HG03159 (cell line): ENCODE results near the gene VAV3.

Source experiments
- ATAC-seq: cut with Tn5 transposase; IDR thresholded peaks from one replicate; pipeline ENCODE4 v1.9.1; 2021; ENCODE audit warnings: mild to moderate bottlenecking, moderate library complexity; ENCODE audit not compliant: unreplicated experiment

The VAV3 gene

GRCh38 chr1:107597290-107597689, 367.7 kb downstream of the VAV3 start:
- no peak for ATAC-seq

- no peak for ATAC-seq
These were observed 370.4 kb downstream of the VAV3 start for GRCh38 chr1:107594536-107594935.

DNA sequence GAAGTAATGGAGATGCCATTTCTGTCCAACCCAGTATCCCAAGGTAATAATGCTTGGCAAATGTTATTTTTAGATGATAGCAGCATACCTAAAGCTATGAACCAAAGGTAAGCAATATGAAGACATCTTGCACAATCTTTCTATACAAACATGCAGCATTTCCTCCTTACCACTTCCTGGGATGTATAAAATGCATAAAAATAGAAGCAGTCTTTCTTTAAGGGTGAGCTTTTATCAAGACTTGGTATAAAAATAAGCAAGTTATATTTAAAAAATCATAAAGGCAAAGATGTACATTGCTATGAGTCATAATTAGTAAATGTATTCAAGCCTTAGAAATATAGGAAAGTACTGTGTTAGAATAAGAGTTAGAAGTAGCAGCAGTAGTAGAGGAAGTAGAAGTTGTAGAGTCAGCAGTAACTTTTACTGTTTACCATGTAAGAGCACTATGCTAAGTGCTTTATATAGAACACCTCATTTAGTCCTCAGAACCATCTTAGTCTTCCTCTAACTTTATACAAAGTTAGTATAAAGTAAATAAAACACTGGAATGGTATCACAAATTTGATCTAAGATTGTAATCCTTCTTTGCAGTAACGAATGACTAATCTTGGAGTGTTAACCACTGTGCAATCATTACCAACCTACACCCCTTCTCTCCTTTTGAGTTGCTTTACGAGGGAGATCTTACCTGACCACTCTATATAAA, 371.3 kb downstream of the VAV3 start:
- no peak for ATAC-seq

DNA sequence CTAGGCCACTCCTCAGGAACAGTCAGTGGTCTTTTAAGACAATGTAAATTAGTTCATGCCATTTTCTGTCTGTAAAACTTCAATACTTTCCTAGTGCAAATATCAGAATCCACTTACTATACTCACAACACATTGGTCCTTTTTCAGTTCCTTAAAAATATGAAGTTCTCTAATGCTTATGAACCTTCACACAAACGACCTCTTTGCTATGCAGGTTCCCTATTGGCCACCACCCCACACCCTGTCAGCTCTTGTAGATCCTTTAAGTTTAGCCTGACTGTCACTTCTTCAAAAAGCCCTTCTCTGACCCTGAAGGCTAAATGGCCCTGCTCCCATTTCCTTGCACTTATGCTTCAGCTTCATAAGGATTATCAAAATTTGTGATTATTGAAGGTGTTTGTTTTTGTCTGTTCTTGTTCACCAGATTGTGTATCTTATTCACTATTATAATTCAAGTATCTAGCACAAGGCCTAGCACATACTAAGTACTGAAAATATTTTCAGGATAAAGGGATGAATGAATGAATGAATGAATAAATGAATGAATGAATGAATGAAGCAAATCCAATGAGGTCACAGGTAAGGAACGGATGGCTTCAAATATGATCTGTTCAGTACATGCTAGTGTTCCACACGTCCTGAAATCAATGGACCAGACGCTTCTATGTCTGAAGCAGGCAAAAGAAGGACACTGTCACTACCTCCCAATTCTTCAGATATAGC, 373.9 kb downstream of the VAV3 start:
- ATAC-seq, result peak; percentile 92

DNA sequence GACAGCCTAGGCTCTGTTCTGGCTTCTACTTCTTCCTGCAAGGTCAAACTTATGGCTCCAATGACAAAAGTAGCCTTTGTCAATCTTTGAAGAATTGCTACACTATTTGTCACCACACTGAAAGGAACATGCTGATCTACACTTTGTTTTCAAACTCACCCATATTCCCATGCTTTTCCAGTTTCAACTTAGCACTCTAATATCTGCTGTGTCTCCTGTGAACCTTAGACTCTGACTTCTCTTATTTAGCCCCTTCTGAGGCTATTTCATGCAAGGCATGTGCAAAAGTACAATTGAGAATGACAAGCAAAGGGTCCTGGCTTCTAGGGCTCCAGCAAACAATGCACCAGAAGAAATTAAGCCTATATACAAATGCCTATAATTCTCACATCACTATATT, 374.9 kb downstream of the VAV3 start:
- ATAC-seq, result no peak

DNA sequence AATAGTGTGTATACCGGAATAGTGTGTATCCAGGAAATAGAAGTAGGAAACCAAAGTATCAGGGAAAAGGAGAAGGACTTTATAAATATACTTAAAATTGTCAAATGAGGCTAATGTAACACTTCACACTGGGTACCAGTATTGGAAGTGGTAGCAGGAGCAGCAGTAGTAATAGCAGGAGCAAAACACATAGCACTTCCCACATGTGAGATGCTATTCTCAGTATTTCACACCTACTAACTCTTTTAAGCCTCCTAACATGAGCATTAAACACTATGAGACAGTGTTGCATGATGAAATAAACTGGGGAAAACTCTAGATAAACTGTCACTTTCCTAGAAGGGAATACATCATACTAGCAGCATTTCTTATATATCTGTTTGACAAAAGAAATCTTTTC, 376.7 kb downstream of the VAV3 start:
- no peak for ATAC-seq

DNA sequence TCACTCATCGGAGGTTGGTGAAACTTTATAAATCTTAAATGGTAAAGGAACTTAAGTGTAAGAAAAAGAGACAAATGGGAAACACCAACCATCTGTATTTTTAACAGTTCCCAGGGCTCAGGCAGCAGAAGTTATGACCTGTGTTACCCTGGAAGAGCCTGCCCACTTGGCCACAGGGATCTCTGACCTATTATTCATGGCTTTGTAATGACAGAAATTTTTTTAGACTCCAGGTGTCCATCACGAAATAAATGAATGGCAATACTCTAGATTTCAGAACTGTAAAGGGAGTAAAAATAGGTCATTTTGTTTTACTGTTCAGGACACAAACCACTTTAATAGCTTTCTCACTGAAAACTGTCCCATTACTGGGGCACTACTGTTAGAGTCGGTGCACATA, 389.8 kb downstream of the VAV3 start:
- ATAC-seq, result no peak

DNA sequence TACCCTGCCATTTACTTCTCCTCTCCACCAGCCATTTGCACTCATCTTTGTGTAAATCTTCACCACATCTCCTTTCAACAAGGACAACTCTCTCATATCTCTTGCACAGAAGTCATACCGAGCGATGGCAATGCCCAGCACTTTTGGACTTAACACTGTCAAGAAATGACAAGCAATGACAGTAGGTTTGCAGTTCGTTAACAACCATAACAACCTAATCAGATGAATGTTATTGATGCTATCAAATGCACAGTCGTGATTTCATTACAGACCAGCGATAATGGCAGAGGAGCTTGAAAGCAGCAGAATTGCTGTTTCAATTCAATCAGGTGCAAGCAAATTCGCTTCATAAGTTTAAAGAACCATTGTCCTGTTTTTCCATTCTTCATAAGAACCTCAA, 390.9 kb downstream of the VAV3 start:
- no peak for ATAC-seq

GRCh38 chr1:107572674-107573211, 392.2 kb downstream of the VAV3 start:
- no peak for ATAC-seq

DNA sequence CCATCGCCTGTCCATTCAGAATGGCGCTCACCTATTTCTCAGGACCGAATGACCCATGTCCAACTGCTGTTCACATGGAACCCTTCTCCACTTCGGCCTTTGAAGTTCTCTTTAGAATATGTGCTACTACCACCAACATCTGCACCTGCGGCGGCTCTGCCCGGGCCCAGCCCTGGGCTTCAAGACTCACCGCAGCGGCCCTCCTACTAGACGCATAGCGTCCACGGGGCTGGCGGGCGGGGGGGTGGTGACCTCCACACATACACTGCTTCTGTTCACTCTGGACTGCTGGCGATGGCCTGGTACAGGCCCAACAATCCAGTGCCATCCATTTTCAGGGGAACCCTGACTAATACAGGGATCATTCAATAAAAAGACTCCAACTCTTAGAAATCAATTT, 394.2 kb downstream of the VAV3 start:
- no peak for ATAC-seq

GRCh38 chr1:107563441-107563840, 401.5 kb downstream of the VAV3 start:
- no peak for ATAC-seq

DNA sequence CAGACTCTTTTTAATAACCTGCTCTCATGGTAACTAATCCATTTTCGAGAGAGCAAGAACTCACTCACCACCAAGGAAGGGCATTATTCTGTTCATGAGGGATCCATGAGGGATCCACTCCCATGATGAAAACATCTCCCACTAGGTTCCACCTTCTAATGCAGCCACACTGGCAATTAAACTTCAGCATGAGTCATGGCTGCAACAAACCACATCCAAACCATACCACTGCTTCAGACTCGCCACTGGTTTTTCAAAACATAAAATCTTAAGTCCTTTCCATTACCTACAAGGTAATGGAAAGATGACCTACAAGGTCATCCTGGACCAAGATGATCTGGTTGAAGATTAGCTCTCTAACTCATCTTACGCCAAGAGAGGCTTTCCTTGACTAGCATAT, 405.1 kb downstream of the VAV3 start:
- no peak for ATAC-seq

- no peak for ATAC-seq
These were observed 407.9 kb downstream of the VAV3 start for GRCh38 chr1:107557095-107557494.

DNA sequence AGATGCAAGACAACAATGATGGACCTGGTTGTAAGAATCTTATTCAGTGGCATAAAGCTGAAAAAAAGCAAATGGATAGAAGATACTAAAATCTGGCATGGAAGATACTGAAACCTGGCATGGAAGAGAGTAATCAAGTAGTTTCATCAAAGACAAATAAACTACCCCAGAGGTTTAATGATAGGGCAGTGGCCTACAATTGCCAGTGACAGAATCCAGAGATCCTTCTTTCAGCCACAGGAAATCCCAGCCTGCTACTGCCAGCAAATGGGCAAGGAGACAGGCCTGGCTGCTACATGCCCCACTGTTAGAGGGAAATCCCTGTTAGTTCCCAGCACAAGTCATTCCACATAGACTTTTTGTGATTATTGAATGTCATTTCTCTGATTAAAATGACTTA, 409.4 kb downstream of the VAV3 start:
- no peak for ATAC-seq

DNA sequence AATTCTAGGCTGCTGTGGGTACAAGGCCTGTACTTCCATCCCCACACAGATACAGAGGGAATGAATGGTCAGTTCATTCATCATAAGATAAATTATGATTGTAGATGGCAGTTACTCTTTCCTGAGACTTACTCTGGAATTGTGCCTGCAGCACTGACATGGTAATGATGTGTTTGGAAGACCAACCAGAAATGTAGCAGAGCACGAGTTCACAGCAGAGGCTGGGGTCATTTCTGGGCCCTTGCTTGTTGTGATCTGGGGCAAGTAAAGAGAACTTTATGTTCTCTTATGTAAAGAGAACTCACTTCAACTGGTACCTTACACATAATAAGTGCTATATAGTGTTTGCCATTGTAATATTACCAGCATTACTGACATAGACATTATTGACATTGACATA, 412.2 kb downstream of the VAV3 start:
- no peak for ATAC-seq

GRCh38 chr1:107551456-107551855, 413.5 kb downstream of the VAV3 start:
- no peak for ATAC-seq

GRCh38 chr1:107550358-107550757, 414.6 kb downstream of the VAV3 start:
- no peak for ATAC-seq

- peak; percentile 69 for ATAC-seq
These were observed 415.7 kb downstream of the VAV3 start for GRCh38 chr1:107549152-107549810.

- no peak for ATAC-seq
These were observed 416.7 kb downstream of the VAV3 start for GRCh38 chr1:107548276-107548675.

- ATAC-seq, result no peak
These were observed 417.4 kb downstream of the VAV3 start for GRCh38 chr1:107547363-107548155.

DNA sequence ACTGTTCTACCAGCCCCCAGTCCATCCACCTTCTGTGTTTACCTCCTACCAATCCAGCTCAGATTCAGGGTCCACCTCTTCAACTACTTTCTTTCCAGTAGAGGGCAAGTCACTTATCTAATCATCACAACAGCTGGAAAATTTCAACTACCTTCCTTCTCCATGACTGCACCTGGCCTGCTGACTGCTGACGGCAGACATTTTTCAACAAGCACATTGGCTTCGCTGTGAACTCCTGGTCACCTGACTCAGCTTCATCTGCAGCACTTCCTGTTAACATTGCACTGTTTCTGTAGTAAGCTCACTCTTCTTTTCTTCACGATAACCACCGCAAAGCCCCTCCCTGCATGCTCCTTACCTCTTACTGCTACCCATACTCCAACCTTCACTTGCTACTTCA, 418.4 kb downstream of the VAV3 start:
- ATAC-seq, result no peak
